Measurements from ENCODE around the gene BTBD1.
A peak's percentile ranks its signal among the peaks of the same experiment; 100 is the strongest.

The BTBD1 gene

GRCh38 chr15:82985688-82986441 lies 81.2 kb downstream of the BTBD1 start, which contains the start of gene RAMAC:
Gene RAMAC, plus strand, starts transcription at chr15:82986210. Its CDS starts 2,809 bp downstream, at chr15:82989019.
- DNase-seq, result peak; percentile 98

- DNase-seq, result no peak
Observed at GRCh38 chr15:82980981-82981380, 86.1 kb downstream of the BTBD1 start.

DNA sequence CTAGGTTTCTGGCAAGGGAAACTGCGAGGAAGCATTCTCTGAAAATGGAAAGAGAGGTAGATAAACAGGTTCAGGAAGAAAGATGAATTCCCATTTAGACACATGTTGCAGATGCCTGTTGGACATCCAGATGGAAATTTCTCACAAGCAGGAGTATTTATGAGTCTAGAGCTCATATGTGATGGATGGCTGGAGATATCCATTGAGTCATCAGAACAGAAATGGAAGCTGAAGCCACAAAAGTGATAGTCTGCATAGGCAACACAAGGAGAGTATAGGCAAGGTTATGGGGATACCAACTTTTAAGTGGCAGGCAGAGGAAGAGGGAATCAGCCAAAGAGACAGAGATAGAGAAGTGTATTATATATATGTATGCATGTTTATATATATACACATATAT lies 87.3 kb downstream of the BTBD1 start:
- DNase-seq, result no peak

DNA sequence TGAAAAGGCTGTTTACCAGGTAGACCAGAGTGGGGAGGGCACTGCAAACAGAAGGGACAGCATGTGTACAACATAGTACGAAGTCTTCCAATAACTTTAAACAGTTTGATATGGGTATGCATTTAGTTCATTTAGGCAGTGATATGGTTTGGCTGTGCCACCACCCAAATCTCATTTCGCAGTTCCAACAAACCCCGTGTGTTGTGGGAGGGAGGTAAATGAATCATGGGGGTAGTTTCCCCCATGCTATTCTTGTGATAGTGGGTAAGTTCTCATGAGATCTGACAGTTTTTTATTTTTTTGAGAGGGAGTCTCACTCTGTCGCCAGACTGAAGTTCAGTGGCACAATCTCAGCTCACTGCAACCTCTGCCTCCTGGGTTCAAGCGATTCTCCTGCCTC lies 88.6 kb downstream of the BTBD1 start:
- DNase-seq, result no peak

- DNase-seq, result peak; percentile 54
Observed at GRCh38 chr15:82977076-82977475, 90.0 kb downstream of the BTBD1 start.

DNA sequence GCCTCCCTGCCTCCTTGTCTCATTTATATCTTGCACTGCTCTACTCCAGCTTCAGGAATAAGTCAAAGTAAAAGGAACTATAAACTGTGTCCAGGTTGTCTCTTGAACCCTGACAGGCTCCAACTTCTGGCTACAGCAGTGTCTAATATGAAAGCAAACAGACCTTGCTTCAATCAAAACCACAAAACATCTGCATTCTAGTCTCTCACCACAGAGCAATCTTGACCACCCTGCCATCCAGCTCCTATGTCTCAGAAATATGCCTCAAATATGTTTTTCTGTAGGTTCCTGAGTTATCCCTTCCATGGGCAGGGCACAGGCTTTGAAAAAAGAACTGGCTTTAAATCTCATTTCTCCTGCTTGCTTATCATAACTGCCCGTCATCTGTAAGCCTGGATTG lies 94.1 kb downstream of the BTBD1 start:
- DNase-seq, result no peak

DNA sequence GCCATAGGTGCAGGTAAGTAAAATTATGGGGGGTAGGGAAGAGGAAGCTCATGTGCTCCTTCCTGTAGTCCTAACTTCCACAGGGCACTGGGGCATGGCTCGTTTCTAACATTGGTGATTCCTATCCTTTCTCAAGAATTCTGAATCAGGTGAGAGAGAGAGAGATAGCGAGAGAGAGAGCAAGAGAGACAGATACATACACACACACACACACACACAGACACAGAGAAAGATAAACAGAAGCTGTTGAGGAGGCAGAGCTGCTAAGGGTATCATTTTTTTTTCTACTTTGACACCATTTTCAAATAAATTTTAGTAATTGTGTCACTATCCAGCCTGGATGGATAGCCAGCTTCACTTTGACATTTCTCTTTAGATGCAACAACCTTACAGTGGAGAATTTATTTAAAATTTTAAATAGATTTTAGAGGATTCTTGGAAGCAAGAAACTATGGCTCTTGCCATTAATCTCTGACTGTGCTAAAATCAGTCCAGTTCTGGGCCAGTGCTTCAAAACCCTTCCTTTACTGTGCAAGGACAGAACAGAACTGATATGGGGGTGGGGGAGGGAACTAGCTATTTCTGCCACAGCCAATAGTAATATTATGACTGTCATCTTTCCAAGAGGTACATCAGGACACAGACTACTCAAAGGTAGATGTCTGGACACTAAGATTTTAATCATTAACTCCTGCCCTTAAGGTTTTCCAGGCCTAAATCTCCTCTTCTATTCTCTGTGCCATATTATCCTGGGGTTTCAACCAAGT lies 95.7 kb downstream of the BTBD1 start:
- no peak for DNase-seq

- DNase-seq, result no peak
Observed at GRCh38 chr15:82970696-82971095, 96.4 kb downstream of the BTBD1 start.

DNA sequence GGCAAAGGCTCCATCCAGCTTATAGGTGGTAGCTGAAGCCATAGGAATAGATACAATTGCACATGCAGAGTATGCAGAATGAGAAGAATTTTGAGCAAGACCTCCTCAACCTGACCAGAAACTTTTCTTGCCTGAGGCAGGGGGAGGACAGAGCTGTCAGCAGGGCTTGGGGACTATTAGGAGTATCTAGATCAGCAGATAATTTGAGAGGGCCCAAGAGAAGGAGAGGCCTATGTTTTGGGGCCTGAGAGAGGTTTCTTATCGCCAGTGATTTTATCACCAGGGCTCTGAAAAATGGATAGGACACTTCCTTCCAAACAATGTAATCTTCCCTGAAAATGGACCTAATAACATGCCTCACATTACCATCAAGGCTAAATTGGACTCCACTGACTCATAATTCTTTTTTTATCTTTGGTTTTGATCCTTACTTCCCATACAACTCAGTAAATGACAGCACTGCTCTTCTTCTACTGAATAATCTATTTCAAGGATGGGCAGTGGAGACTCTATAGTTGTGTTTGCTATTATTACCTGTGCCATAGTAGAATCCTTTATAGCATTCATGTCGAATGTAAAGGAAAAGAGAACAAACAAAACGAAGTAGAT lies 96.9 kb downstream of the BTBD1 start:
- DNase-seq, result no peak

GRCh38 chr15:82969353-82969752 lies 97.7 kb downstream of the BTBD1 start:
- DNase-seq, result no peak

- DNase-seq, result no peak
Observed at GRCh38 chr15:82968066-82968465, 99.0 kb downstream of the BTBD1 start.

- DNase-seq, result no peak
Observed at GRCh38 chr15:82966671-82967071, 100.4 kb downstream of the BTBD1 start.

All from hematopoietic multipotent progenitor cell treated with erythropoietin and hydrocortisone succinate and interleukin-3 and kit ligand, for 8 days (in vitro differentiated cells).